HG02970 (cell line): ENCODE results near the gene KCNN3.
"Not testable (repeated sequence)": the region's sequence is repeated elsewhere in the genome, so short reads cannot be mapped to it uniquely, and the experiment has no call there.

Experiments
- ATAC-seq: cut with Tn5 transposase; IDR thresholded peaks from one replicate; pipeline ENCODE4 v1.9.1; 2021; ENCODE audit warnings: mild to moderate bottlenecking, moderate library complexity, moderate number of reproducible peaks; ENCODE audit not compliant: unreplicated experiment, low FRiP score

Gene KCNN3

GRCh38 chr1:154682254-154682653, 187.8 kb downstream of the KCNN3 start:
- ATAC-seq: no peak

GRCh38 chr1:154677844-154678243, 192.2 kb downstream of the KCNN3 start:
- ATAC-seq: not testable (repeated sequence)

GRCh38 chr1:154676847-154677246, 193.2 kb downstream of the KCNN3 start:
- ATAC-seq: not testable (repeated sequence)

- ATAC-seq: not testable (repeated sequence)
Measured at GRCh38 chr1:154674456-154674855, 195.6 kb downstream of the KCNN3 start.

- ATAC-seq: not testable (repeated sequence)
Measured at GRCh38 chr1:154672245-154672644, 197.8 kb downstream of the KCNN3 start.

GRCh38 chr1:154671412-154671811, 198.7 kb downstream of the KCNN3 start:
- ATAC-seq: not testable (repeated sequence)

GRCh38 chr1:154670310-154671270, 199.5 kb downstream of the KCNN3 start:
- ATAC-seq: not testable (repeated sequence)

GRCh38 chr1:154669464-154670282, 200.4 kb downstream of the KCNN3 start:
- ATAC-seq: no peak

- ATAC-seq: no peak
Measured at GRCh38 chr1:154666051-154666790, 203.9 kb downstream of the KCNN3 start.

GRCh38 chr1:154664331-154665002, 205.6 kb downstream of the KCNN3 start:
- no peak for ATAC-seq

GRCh38 chr1:154663471-154664060, 206.5 kb downstream of the KCNN3 start:
- ATAC-seq: no peak

- ATAC-seq: no peak
Measured at GRCh38 chr1:154661110-154661509, 209.0 kb downstream of the KCNN3 start.

GRCh38 chr1:154659823-154660592, 210.1 kb downstream of the KCNN3 start:
- ATAC-seq: no peak

- no peak for ATAC-seq
Measured at GRCh38 chr1:154657556-154657955, 212.5 kb downstream of the KCNN3 start.

GRCh38 chr1:154652893-154653292, 217.2 kb downstream of the KCNN3 start:
- ATAC-seq: no peak
